ENCODE data around the gene LETM1. TPM values are rescaled to one million over a fixed set of nuclear protein-coding genes. Genes with fewer than 3 reads are reported as not detected.

Gene LETM1
- total and polyA plus RNA-seq, 2 experiments from 2014 or later: 23.3 to 68.9 TPM

DNA sequence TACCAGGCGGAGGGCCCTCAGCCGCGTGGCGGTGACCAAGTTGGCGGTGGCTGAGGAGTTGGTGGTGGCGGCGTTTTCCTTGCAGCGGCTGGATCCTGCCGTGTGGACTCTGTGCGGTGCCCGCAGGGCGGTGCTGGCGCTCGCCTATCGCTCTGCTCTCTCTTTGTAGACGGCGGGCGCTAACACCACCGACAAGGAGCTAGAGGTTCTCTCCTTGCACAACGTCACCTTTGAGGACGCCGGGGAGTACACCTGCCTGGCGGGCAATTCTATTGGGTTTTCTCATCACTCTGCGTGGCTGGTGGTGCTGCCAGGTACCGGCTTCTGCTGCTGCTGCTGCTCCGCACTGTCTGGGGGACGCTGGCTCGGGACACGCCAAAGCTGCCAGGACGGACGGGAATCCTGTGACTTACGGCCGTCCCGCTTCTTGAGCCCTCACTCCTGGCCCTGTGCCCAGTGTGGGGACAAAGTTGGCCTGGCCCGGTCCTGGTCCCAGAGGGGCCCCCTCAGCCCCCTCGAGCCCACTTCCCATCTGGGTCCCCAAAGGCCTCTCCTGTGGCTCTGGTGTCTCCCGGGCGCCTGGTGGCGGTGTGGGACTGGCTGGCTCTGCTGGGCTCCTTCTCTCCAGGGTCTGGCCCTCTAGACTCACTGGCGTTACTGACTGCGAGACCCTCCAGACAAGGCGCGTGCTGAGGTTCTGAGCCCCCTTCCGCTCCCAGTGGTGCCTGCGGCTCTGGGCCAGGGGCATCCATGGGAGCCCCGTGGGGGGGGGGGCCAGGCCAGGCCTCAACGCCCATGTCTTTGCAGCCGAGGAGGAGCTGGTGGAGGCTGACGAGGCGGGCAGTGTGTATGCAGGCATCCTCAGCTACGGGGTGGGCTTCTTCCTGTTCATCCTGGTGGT is 52.2 kb downstream of the LETM1 start:
- no peak overlapping the region for H3K27ac ChIP-seq (ENCODE audit: low read depth)
- H3K4me3 Mint-ChIP-seq: no peak overlapping the region
- ATAC-seq (no peak), DNase-seq (ENCODE audit: low spot score) (no peak)
- no peak overlapping the region for H3K4me3 ChIP-seq
- no peaks in the 10 kb centered on the region for H3K27me3 ChIP-seq (ENCODE audit: insufficient read depth)
- no peak overlapping the region for H3K27ac Mint-ChIP-seq
- no peak overlapping the region for H3K4me2 ChIP-seq
- H3K36me3 Mint-ChIP-seq (ENCODE audit: low read depth): no peaks in the 10 kb centered on the region; the same call in 2 of the 3 replicates
- no peaks in the 10 kb centered on the region for H3K4me1 ChIP-seq (ENCODE audit: insufficient read depth)
- H3K4me1 Mint-ChIP-seq: no peaks in the 10 kb centered on the region
- H4K20me1 ChIP-seq (replicated peaks; ENCODE audit: insufficient read depth): no peaks in the 10 kb centered on the region
- no peaks in the 10 kb centered on the region for H3K9me3 Mint-ChIP-seq
- H3K79me2 ChIP-seq (replicated peaks; ENCODE audit: insufficient read depth): no peaks in the 10 kb centered on the region
- H3K27me3 Mint-ChIP-seq (ENCODE audit: insufficient read depth, low read depth, poor library complexity): peaks cover 5% of the 10 kb centered on the region
- TF ChIP-seq POLR2AphosphoS5 (IDR thresholded peaks at IDR 0.05; ENCODE audit: low read depth) (no peak), CREB1 (CRISPR knock-in tag; IDR thresholded peaks at IDR 0.05; ENCODE audit: low read depth) (no peak), EZH2 (IDR thresholded peaks at IDR 0.05; ENCODE audit: low read depth, unreplicated experiment) (no peak), EZH2phosphoT487 (IDR thresholded peaks at IDR 0.05; ENCODE audit: unreplicated experiment) (no peak), ZNF331 (CRISPR knock-in tag; IDR thresholded peaks at IDR 0.05; ENCODE audit: low read depth) (no peak), JUNB (IDR thresholded peaks at IDR 0.05; ENCODE audit: unreplicated experiment) (no peak), STAT1 (IDR thresholded peaks at IDR 0.05; ENCODE audit: unreplicated experiment) (no peak)
- TF ChIP-seq, protein P1, sequence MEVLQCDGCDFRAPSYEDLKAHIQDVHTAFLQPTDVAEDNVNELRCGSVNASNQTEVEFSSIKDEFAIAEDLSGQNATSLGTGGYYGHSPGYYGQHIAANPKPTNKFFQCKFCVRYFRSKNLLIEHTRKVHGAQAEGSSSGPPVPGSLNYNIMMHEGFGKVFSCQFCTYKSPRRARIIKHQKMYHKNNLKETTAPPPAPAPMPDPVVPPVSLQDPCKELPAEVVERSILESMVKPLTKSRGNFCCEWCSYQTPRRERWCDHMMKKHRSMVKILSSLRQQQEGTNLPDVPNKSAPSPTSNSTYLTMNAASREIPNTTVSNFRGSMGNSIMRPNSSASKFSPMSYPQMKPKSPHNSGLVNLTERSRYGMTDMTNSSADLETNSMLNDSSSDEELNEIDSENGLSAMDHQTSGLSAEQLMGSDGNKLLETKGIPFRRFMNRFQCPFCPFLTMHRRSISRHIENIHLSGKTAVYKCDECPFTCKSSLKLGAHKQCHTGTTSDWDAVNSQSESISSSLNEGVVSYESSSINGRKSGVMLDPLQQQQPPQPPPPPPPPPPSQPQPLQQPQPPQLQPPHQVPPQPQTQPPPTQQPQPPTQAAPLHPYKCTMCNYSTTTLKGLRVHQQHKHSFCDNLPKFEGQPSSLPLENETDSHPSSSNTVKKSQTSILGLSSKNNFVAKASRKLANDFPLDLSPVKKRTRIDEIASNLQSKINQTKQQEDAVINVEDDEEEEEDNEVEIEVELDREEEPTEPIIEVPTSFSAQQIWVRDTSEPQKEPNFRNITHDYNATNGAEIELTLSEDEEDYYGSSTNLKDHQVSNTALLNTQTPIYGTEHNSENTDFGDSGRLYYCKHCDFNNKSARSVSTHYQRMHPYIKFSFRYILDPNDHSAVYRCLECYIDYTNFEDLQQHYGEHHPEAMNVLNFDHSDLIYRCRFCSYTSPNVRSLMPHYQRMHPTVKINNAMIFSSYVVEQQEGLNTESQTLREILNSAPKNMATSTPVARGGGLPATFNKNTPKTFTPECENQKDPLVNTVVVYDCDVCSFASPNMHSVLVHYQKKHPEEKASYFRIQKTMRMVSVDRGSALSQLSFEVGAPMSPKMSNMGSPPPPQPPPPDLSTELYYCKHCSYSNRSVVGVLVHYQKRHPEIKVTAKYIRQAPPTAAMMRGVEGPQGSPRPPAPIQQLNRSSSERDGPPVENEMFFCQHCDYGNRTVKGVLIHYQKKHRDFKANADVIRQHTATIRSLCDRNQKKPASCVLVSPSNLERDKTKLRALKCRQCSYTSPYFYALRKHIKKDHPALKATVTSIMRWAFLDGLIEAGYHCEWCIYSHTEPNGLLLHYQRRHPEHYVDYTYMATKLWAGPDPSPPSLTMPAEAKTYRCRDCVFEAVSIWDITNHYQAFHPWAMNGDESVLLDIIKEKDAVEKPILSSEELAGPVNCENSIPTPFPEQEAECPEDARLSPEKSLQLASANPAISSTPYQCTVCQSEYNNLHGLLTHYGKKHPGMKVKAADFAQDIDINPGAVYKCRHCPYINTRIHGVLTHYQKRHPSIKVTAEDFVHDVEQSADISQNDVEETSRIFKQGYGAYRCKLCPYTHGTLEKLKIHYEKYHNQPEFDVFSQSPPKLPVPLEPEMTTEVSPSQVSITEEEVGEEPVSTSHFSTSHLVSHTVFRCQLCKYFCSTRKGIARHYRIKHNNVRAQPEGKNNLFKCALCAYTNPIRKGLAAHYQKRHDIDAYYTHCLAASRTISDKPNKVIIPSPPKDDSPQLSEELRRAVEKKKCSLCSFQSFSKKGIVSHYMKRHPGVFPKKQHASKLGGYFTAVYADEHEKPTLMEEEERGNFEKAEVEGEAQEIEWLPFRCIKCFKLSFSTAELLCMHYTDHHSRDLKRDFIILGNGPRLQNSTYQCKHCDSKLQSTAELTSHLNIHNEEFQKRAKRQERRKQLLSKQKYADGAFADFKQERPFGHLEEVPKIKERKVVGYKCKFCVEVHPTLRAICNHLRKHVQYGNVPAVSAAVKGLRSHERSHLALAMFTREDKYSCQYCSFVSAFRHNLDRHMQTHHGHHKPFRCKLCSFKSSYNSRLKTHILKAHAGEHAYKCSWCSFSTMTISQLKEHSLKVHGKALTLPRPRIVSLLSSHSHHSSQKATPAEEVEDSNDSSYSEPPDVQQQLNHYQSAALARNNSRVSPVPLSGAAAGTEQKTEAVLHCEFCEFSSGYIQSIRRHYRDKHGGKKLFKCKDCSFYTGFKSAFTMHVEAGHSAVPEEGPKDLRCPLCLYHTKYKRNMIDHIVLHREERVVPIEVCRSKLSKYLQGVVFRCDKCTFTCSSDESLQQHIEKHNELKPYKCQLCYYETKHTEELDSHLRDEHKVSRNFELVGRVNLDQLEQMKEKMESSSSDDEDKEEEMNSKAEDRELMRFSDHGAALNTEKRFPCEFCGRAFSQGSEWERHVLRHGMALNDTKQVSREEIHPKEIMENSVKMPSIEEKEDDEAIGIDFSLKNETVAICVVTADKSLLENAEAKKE (CRISPR knock-in tag; IDR thresholded peaks at IDR 0.05): no peak
- H3K36me3 ChIP-seq (ENCODE audit: insufficient read depth): no peaks in the 10 kb centered on the region
- H3K9me2 ChIP-seq (ENCODE audit: insufficient read depth): no peaks in the 10 kb centered on the region
- no peaks in the 10 kb centered on the region for H3F3A ChIP-seq (replicated peaks; ENCODE audit: low read depth)
- H2AFZ ChIP-seq: no peak overlapping the region

Measured in GM23338 (cell line).